ENCODE measurements around the gene ZSWIM7. TPM values are rescaled to one million over a fixed set of nuclear protein-coding genes. Genes with fewer than 3 reads are reported as not detected.
A peak's percentile ranks its signal among the peaks of the same experiment; 100 is the strongest.

Gene ZSWIM7
- total RNA-seq, 1 donor from 2014 or later: 27.4 TPM

DNA sequence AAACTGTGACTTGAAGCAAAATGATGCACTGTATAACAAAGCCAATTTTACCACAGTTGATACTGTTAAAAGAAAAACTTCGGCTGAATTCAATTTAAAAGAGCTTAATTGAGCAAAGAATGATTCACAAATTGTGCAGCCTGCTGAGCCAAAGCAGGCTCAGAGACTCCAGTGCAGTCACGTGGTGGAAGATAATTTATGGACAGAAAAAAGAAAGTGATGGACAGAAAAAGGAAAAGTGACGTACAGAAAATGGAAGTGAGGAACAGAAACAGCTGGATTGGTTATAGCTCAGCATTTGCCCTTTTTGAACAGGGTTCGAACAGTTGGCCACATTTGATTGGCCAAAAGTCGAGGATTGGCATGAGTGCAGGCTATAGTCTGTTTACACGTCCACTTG lies 25.7 kb downstream of the ZSWIM7 start:
- DNase-seq (no peak), ATAC-seq (no peak)
- Histone ChIP-seq H3K27me3 (no peaks in the 10 kb centered on the region), H3K4me1 (no peaks in the 10 kb centered on the region), H3K36me3 (peaks cover 27% of the 10 kb centered on the region), H3K4me3 (no peak overlapping the region), H3K27ac (no peak overlapping the region), H3K9me3 (no peaks in the 10 kb centered on the region)
- intact Hi-C loops (cut with DNase I): no loop called here
- TF ChIP-seq, protein P1, sequence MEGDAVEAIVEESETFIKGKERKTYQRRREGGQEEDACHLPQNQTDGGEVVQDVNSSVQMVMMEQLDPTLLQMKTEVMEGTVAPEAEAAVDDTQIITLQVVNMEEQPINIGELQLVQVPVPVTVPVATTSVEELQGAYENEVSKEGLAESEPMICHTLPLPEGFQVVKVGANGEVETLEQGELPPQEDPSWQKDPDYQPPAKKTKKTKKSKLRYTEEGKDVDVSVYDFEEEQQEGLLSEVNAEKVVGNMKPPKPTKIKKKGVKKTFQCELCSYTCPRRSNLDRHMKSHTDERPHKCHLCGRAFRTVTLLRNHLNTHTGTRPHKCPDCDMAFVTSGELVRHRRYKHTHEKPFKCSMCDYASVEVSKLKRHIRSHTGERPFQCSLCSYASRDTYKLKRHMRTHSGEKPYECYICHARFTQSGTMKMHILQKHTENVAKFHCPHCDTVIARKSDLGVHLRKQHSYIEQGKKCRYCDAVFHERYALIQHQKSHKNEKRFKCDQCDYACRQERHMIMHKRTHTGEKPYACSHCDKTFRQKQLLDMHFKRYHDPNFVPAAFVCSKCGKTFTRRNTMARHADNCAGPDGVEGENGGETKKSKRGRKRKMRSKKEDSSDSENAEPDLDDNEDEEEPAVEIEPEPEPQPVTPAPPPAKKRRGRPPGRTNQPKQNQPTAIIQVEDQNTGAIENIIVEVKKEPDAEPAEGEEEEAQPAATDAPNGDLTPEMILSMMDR (IDR thresholded peaks at IDR 0.05): no peak

DNA sequence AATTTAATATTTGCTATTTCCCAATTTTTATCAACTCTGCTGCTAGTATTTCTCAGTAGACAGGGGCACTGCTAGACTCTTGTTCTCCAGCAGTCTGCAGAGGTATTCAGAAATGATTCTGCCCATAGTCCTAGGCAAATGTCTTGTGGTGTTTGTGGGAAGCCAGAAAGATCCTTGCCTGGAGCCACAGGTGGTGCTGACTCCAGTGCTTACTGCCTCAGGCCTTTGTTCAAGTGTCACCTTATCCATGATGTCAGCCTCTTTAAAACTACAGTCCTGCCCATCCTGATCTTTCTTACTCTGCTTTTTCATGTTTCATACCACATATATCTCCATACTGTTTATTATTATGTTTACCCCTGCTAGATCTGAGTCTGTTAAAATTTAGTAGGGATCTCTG lies 26.5 kb downstream of the ZSWIM7 start:
- H3K4me3 ChIP-seq: no peak overlapping the region
- DNase-seq (no peak), ATAC-seq (no peak)
- no peak overlapping the region for H3K27ac ChIP-seq
- H3K27me3 ChIP-seq: no peaks in the 10 kb centered on the region
- peaks cover 26% of the 10 kb centered on the region for H3K36me3 ChIP-seq
- intact Hi-C loops (cut with DNase I): no loop called here
- H3K4me1 ChIP-seq: no peaks in the 10 kb centered on the region
- TF ChIP-seq, protein P1 (IDR thresholded peaks at IDR 0.05): no peak
- H3K9me3 ChIP-seq: no peaks in the 10 kb centered on the region

DNA sequence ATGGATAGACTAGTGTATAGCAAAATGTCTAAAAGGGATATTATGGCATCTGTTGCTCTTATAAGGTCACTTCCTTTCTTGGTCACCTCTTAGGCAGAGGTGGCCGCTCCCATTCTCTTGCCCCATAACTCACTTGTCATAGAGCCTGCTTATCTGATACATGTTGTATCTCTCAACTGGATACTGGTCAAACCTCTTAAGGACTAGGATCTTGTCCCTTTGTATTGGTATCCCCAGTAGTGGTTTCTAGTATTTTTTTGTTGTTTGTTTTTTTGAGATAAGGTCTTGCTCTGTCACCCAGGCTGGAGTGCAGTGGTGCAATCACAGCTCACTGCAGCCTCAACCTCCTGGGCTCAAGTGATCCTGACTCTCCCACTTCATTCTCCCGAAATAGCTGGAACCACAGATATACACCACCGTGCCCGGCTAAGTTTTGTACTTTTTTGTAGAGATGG lies 27.0 kb downstream of the ZSWIM7 start:
- Histone ChIP-seq H3K27ac (no peak overlapping the region), H3K36me3 (peaks cover 21% of the 10 kb centered on the region), H3K4me3 (no peak overlapping the region), H3K4me1 (peaks cover 2% of the 10 kb centered on the region), H3K27me3 (no peaks in the 10 kb centered on the region), H3K9me3 (no peaks in the 10 kb centered on the region)
- TF ChIP-seq, protein P1 (IDR thresholded peaks at IDR 0.05): no peak
- ATAC-seq (peak; percentile 56), DNase-seq (no peak)
- intact Hi-C loops (cut with DNase I): no loop called here

DNA sequence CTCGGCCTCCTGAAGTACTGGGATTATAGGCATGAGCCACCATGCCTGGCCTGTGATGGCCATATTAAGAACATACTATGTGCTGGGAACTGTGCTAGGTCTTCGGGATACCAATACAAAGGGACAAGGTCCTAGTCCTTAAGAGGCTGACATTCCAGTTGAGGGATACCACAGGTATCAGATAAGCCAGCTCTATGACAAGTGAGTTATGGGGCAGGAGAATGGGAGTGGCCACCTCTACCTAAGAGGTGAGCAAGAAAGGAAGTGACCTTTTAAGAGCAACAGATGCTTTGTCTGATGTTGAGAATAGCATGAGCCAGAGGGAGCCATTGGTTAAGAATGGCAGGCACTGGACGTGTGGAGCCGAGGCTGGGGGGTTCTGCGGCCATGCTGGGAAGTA lies 27.6 kb downstream of the ZSWIM7 start:
- Histone ChIP-seq H3K27me3 (no peaks in the 10 kb centered on the region), H3K4me1 (peaks cover 6% of the 10 kb centered on the region), H3K36me3 (peaks cover 15% of the 10 kb centered on the region), H3K4me3 (no peak overlapping the region), H3K9me3 (no peaks in the 10 kb centered on the region), H3K27ac (no peak overlapping the region)
- DNase-seq (no peak), ATAC-seq (no peak)
- TF ChIP-seq, protein P1 (IDR thresholded peaks at IDR 0.05): no peak
- intact Hi-C loops (cut with DNase I): no loop called here

DNA sequence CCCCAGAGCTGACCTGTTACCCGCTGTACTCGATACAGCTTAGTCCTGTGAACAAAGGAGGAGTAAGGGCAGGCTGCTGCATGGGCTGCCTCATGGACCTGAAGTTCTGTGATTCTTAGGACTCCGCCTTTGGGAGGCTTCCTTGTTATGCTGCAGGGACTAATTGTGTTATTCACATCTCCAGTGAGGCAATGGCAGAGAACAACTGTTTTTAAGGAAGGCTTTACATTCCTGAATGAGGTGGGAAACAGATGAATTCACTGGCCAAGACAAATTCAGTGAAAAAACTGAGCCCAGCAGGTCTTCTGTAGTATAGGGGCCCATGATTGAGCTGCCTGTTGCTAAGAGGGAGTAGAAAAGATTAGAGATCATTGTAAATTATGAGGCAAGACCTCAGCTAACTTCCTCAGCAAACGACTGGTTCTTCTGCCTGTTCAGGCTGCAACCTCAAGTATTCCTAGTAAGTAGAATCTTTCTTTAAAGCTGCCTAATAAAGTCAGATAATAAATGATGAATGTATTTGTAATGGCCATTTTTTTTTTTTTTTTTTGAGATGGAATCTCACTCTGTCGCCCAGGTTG lies 28.3 kb downstream of the ZSWIM7 start:
- DNase-seq (no peak), ATAC-seq (no peak)
- Histone ChIP-seq H3K9me3 (no peaks in the 10 kb centered on the region), H3K27me3 (no peaks in the 10 kb centered on the region), H3K27ac (no peak overlapping the region), H3K4me3 (no peak overlapping the region), H3K4me1 (peaks cover 11% of the 10 kb centered on the region), H3K36me3 (peaks cover 10% of the 10 kb centered on the region)
- intact Hi-C loops (cut with DNase I): no loop called here
- TF ChIP-seq, protein P1 (IDR thresholded peaks at IDR 0.05): no peak

DNA sequence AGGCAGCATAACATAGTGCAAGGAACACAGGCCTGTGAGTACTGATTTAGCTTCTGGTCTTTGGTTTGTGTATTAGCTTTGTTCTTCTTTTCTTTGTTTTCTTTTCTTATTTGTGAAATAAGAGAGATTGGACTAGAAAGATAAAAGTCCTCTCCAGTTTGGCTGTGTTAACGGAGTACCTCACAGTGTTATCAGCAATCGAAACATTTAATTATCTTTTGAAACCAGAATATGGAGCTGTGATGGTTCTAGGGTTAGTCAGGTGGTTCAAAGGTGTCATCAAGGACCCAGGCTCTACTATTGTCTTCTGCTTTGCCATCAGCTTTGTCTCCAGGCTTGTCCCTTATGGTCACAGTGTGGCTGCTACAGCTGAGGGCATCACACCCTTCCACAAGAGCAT lies 29.0 kb downstream of the ZSWIM7 start:
- ATAC-seq (no peak), DNase-seq (no peak)
- Histone ChIP-seq H3K4me1 (peaks cover 18% of the 10 kb centered on the region), H3K36me3 (peaks cover 8% of the 10 kb centered on the region), H3K27ac (no peak overlapping the region), H3K4me3 (no peak overlapping the region), H3K27me3 (no peaks in the 10 kb centered on the region), H3K9me3 (no peaks in the 10 kb centered on the region)
- intact Hi-C loops (cut with DNase I): no loop called here
- TF ChIP-seq, protein P1 (IDR thresholded peaks at IDR 0.05): no peak

Measured in upper lobe of right lung (tissue), 1 donor.